Measurements from ENCODE around the gene DSCAML1.

- TF ChIP-seq, protein P1, sequence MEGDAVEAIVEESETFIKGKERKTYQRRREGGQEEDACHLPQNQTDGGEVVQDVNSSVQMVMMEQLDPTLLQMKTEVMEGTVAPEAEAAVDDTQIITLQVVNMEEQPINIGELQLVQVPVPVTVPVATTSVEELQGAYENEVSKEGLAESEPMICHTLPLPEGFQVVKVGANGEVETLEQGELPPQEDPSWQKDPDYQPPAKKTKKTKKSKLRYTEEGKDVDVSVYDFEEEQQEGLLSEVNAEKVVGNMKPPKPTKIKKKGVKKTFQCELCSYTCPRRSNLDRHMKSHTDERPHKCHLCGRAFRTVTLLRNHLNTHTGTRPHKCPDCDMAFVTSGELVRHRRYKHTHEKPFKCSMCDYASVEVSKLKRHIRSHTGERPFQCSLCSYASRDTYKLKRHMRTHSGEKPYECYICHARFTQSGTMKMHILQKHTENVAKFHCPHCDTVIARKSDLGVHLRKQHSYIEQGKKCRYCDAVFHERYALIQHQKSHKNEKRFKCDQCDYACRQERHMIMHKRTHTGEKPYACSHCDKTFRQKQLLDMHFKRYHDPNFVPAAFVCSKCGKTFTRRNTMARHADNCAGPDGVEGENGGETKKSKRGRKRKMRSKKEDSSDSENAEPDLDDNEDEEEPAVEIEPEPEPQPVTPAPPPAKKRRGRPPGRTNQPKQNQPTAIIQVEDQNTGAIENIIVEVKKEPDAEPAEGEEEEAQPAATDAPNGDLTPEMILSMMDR (conservative IDR thresholded peaks at IDR 0.05; ENCODE audit: low read length) = no peak
- TF ChIP-seq EZH2phosphoT487 (IDR thresholded peaks at IDR 0.05; ENCODE audit: borderline replicate concordance, low read depth, low read length) = no peak
Measured at GRCh38 chr11:117471776-117472175, 325.2 kb downstream of the DSCAML1 start.

Data from OCI-LY7 (cell line).